Activated T-helper 9 cell treated with anti-CD3 and anti-CD28 coated beads, Interleukin-2, amount 50 U/mL, for 16 hours (primary cell): ENCODE measurements around the gene KPNA6.
"Not testable (repeated sequence)": the region's sequence is repeated elsewhere in the genome, so short reads cannot be mapped to it uniquely, and the experiment has no call there.

ENCODE experiments used
- DNase-seq: peaks from one replicate; pipeline ENCODE4 v3.0.0-alpha.2; 2020; ENCODE audit warnings: low read depth

KPNA6 gene

GRCh38 chr1:32107742-32108661, at the start of gene KPNA6:
KPNA6 (plus strand) TSS chr1:32108056; CDS start chr1:32108131, 75 bp downstream.
- peak; percentile 82 for DNase-seq

GRCh38 chr1:32060914-32061313, 46.9 kb upstream of the KPNA6 start:
- no peak for DNase-seq

GRCh38 chr1:32062867-32063230, 45.0 kb upstream of the KPNA6 start:
- DNase-seq, result no peak

- no peak for DNase-seq
Observed at GRCh38 chr1:32063261-32063681, 44.6 kb upstream of the KPNA6 start.

- not testable (repeated sequence) for DNase-seq
Observed at GRCh38 chr1:32065613-32066488, 42.0 kb upstream of the KPNA6 start.

GRCh38 chr1:32066489-32066873, 41.4 kb upstream of the KPNA6 start:
- DNase-seq, result no peak

GRCh38 chr1:32068957-32069588, 38.8 kb upstream of the KPNA6 start:
- DNase-seq, result no peak

- no peak for DNase-seq
Observed at GRCh38 chr1:32071758-32072621, 35.9 kb upstream of the KPNA6 start.

GRCh38 chr1:32072622-32073298, 35.1 kb upstream of the KPNA6 start, which contains the start of gene TMEM39B:
TMEM39B (plus strand) TSS chr1:32072939; CDS start chr1:32073048, 109 bp downstream.
- DNase-seq, result peak; percentile 89

GRCh38 chr1:32073299-32074229, 34.3 kb upstream of the KPNA6 start:
- no peak for DNase-seq

- DNase-seq, result no peak
Observed at GRCh38 chr1:32074841-32075240, 33.0 kb upstream of the KPNA6 start.

GRCh38 chr1:32077451-32077850, 30.4 kb upstream of the KPNA6 start:
- no peak for DNase-seq

- DNase-seq, result no peak
Observed at GRCh38 chr1:32082022-32082421, 25.8 kb upstream of the KPNA6 start.

- DNase-seq, result not testable (repeated sequence)
Observed at GRCh38 chr1:32086381-32086780, 21.5 kb upstream of the KPNA6 start.

GRCh38 chr1:32091176-32091575, 16.7 kb upstream of the KPNA6 start:
- DNase-seq, result no peak

- no peak for DNase-seq
Observed at GRCh38 chr1:32091591-32091990, 16.3 kb upstream of the KPNA6 start.

- no peak for DNase-seq
Observed at GRCh38 chr1:32094746-32095521, 12.9 kb upstream of the KPNA6 start.

GRCh38 chr1:32099426-32099825, 8.4 kb upstream of the KPNA6 start:
- DNase-seq, result no peak

GRCh38 chr1:32100359-32100758, 7.5 kb upstream of the KPNA6 start:
- DNase-seq, result no peak
